HepG2 (cell line): ENCODE data around the gene PURB. TPM values are rescaled to one million over a fixed set of nuclear protein-coding genes. Genes with fewer than 3 reads are reported as not detected.

Experiments used
- GLMP ChIP-seq: sonication (generic); formaldehyde crosslinking; IDR thresholded peaks from 2 replicates; pipeline ENCODE4 v1.9.0; 2021; ENCODE audit warnings: missing genetic modification reagents, mild to moderate bottlenecking, borderline replicate concordance
- MBNL3 ChIP-seq: fragments of 250-450 bp; sonication (Bioruptor Pico); conservative IDR thresholded peaks from 2 replicates; pipeline ENCODE4 v1.8.0; 2022; ENCODE audit warnings: mild to moderate bottlenecking, inconsistent platforms
- MLXIP ChIP-seq: sonication (generic); formaldehyde crosslinking; IDR thresholded peaks from 2 replicates; pipeline ENCODE4 v1.9.0; 2021; ENCODE audit warnings: missing genetic modification reagents, borderline replicate concordance
- NR2C2 ChIP-seq: sonication (generic); formaldehyde crosslinking; IDR thresholded peaks from 2 replicates; pipeline ENCODE4 v1.4.0; 2020; ENCODE audit warnings: missing genetic modification reagents, mild to moderate bottlenecking, moderate library complexity, borderline replicate concordance
- PAWR ChIP-seq: sonication (generic); formaldehyde crosslinking; IDR thresholded peaks from 2 replicates; pipeline ENCODE4 v1.4.0; 2020; ENCODE audit warnings: missing genetic modification reagents, mild to moderate bottlenecking, borderline replicate concordance
- RXRB ChIP-seq: IDR thresholded peaks from 2 replicates; pipeline ENCODE4 v1.6.1; 2016; ENCODE audit warnings: borderline replicate concordance, missing genetic modification reagents, missing compliant biosample characterization
- STAT6 ChIP-seq: sonication (generic); formaldehyde crosslinking; IDR thresholded peaks from 2 replicates; pipeline ENCODE4 v1.4.0; 2020; ENCODE audit warnings: missing genetic modification reagents, mild to moderate bottlenecking, borderline replicate concordance
- THAP9 ChIP-seq: sonication (generic); formaldehyde crosslinking; IDR thresholded peaks from 2 replicates; pipeline ENCODE4; 2020; ENCODE audit warnings: missing genetic modification reagents, mild to moderate bottlenecking, borderline replicate concordance
- ZBTB25 ChIP-seq: IDR thresholded peaks from 2 replicates; pipeline ENCODE4 v1.6.1; 2018; ENCODE audit warnings: missing genetic modification reagents
- ZBTB38 ChIP-seq: sonication (generic); formaldehyde crosslinking; IDR thresholded peaks from 2 replicates; pipeline ENCODE4 v1.5.1; 2020; ENCODE audit warnings: mild to moderate bottlenecking, missing genetic modification reagents
- ZNF138 ChIP-seq: sonication (generic); formaldehyde crosslinking; IDR thresholded peaks from 2 replicates; pipeline ENCODE4 v1.5.0; 2020; ENCODE audit warnings: mild to moderate bottlenecking, low read depth, missing genetic modification reagents
- ZNF264 ChIP-seq: sonication (generic); formaldehyde crosslinking; IDR thresholded peaks from 2 replicates; pipeline ENCODE4 v1.4.0; 2020; ENCODE audit warnings: missing genetic modification reagents
- ZNF343 ChIP-seq: sonication (generic); formaldehyde crosslinking; IDR thresholded peaks from 2 replicates; pipeline ENCODE4 v1.4.0; 2020; ENCODE audit warnings: mild to moderate bottlenecking, missing genetic modification reagents
- ZNF451 ChIP-seq: sonication (generic); formaldehyde crosslinking; IDR thresholded peaks from 2 replicates; pipeline ENCODE4 v1.5.0; 2020; ENCODE audit warnings: mild to moderate bottlenecking, missing genetic modification reagents
- ZNF577 ChIP-seq: sonication (generic); formaldehyde crosslinking; IDR thresholded peaks from 2 replicates; pipeline ENCODE4 v1.4.0; 2020; ENCODE audit warnings: mild to moderate bottlenecking, low read depth, missing genetic modification reagents, borderline replicate concordance
- ZNF850 ChIP-seq: sonication (generic); formaldehyde crosslinking; conservative IDR thresholded peaks from 2 replicates; pipeline ENCODE4 v1.9.0; 2021; ENCODE audit warnings: mild to moderate bottlenecking, missing genetic modification reagents
- polyA plus RNA-seq, 8 experiments: library from polyadenylated mRNA; depleted of rRNA in 3 of 8; stranded (reverse) in 7 of 8; unstranded in 1 of 8; fragments of >200 nt; fragmentation: Illumina TruSeq in 4 of 8; extraction: Trizol in 4 of 8; gene quantifications; 2 replicates each; pipeline versions ENCODE4 v1.2.1 to v1.2.3, GENCODE V29; 2011 to 2016; ENCODE audit warnings: low read depth in 4 of 8, missing spikeins in 1 of 8, mixed read lengths in 1 of 8; ENCODE audit not compliant: insufficient read depth in 1 of 8
- total RNA-seq, 5 experiments: library from RNA; depleted of rRNA; stranded (reverse); fragments of >200 nt; fragmentation: Illumina TruSeq; extraction: Trizol; gene quantifications; 2 replicates each; pipeline ENCODE4 v1.2.3, GENCODE V29; 2016; ENCODE audit warnings: low read depth in 1 of 5

The PURB gene
- total and polyA plus RNA-seq, 2 of the 13 experiments (the other 11 are each of a cell fraction or from before 2014, with no cell fraction given): 2.3 to 4.3 TPM

GRCh38 chr7:44847920-44848634 is 37.3 kb downstream of the PURB start, which contains the start of gene H2AZ2 (continued):
- TF ChIP-seq STAT6 (no peak), NR2C2 (CRISPR knock-in tag) (peak; percentile 56), ZNF850 (no peak), GLMP (CRISPR knock-in tag) (no peak), ZNF451 (no peak; the same call in 1 of the 2 replicates), ZNF343 (CRISPR knock-in tag) (no peak), ZBTB25 (CRISPR knock-in tag) (0 out of 2 replicates have a peak, but pooled peaks have one; percentile 35), MLXIP (CRISPR knock-in tag) (peak; percentile 76; the same call in 1 of the 2 replicates), ZNF264 (CRISPR knock-in tag) (peak; percentile 55; the same call in 1 of the 2 replicates), MBNL3 (no peak), ZNF138 (CRISPR knock-in tag) (no peak), RXRB (CRISPR knock-in tag) (no peak), ZNF577 (no peak), THAP9 (CRISPR knock-in tag) (no peak; the same call in 1 of the 2 replicates), PAWR (CRISPR knock-in tag) (no peak), ZBTB38 (CRISPR knock-in tag) (peak; percentile 26; the same call in 1 of the 2 replicates)
